GM13977 (cell line): Measurements from ENCODE around the gene CFAP58.

ENCODE experiments used
- DNase-seq: peaks from one replicate; pipeline ENCODE4 v3.0.0; 2012; ENCODE audit warnings: low spot score
- CTCF ChIP-seq: IDR thresholded peaks from 2 replicates; pipeline ENCODE4 v1.5.1; 2012; ENCODE audit warnings: mild to moderate bottlenecking, control low read depth; ENCODE audit not compliant: insufficient read depth; ENCODE audit errors: extremely low read depth, missing control alignments
- in situ Hi-C: fragments of 300-500 bp; cut with MboI; formaldehyde crosslinking; loops from one replicate; pipeline ENCODE4 v1.12.0; 2022; ENCODE audit warnings: low sequenced_read_pairs, low pct_unique_long_range_greater_than_20kb, mixed read lengths, inconsistent platforms; ENCODE audit not compliant: unreplicated experiment

The CFAP58 gene

GRCh38 chr10:104317269-104317710 lies 36.3 kb upstream of the CFAP58 start:
- no peak for DNase-seq
- in situ Hi-C loops = no loop called here
- TF ChIP-seq CTCF = no peak

DNA sequence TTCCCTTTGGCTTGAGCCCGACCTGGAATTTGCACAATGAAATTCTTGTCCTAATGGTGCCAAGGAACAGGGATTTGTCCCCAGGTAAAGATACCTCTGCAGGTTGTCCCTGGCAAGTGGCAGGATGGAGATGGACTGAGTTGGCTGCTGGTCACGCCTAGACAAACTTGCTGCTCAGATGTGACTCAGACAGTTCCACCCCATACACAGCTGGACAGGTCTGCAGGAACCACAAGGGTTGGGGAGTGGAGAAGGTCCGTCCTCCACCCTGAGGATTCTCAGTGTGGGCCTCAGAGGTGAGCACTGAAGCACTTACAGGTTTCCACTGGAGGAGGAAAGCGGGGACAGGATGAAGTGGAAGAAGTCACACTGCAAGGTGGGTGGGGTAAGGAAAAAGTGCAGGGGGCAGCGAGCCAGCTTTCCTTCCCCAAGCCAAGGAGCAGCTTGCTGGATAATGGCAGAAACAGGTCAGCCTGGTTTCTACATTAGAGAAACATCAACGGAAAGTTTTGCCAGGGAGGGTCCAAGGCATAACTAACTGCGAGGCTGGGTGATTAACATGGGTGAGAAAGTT lies 35.8 kb upstream of the CFAP58 start:
- TF ChIP-seq CTCF = no peak
- in situ Hi-C loops = no loop called here
- DNase-seq = no peak

DNA sequence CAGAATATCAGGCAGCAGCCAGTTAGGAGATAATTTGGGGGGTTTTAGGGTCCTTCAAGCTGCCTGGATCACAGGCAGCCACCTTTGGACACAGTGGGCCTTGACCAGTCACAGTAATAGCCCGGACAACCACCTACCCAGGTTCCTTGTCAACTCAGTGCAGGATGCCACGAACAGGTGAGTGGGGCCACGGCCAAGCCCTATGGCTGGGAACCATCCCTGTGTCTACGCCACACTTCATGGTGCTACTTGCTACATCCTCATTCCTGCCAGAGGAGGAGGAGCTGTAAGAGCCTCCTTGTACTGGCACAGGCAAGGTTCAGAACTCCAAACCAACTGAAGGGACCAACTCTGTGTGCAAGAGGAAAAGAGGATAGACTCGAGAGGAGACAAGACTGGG lies 35.3 kb upstream of the CFAP58 start:
- no peak for TF ChIP-seq CTCF
- in situ Hi-C loops = no loop called here
- DNase-seq = no peak

- no peak for DNase-seq
- TF ChIP-seq CTCF = no peak
These were observed 34.6 kb upstream of the CFAP58 start for GRCh38 chr10:104318810-104319741.

DNA sequence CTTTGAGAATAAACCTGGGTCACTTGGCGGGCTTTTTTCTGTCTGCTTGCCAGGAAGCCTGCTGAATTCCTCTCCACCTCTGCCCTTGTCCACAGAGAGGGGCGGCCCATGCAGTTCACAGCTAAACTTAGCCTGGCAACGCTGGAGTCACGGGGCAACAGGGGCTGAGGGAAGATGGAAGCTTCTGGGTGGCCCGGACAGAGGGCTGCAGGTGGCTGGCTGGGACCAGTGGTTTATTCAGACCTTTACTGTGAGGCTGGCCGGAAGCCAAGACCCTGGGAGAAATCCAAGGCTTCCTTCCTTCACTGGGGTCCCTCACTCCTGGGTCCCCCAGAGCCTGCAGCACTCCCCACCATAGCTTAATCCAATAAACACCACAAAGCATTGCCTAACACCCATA lies 32.4 kb upstream of the CFAP58 start:
- TF ChIP-seq CTCF = no peak
- in situ Hi-C loops = no loop called here
- DNase-seq = no peak

More at GRCh38 chr10:104318810-104319741, 34.6 kb upstream of the CFAP58 start:
- in situ Hi-C loops = no loop called here

DNA sequence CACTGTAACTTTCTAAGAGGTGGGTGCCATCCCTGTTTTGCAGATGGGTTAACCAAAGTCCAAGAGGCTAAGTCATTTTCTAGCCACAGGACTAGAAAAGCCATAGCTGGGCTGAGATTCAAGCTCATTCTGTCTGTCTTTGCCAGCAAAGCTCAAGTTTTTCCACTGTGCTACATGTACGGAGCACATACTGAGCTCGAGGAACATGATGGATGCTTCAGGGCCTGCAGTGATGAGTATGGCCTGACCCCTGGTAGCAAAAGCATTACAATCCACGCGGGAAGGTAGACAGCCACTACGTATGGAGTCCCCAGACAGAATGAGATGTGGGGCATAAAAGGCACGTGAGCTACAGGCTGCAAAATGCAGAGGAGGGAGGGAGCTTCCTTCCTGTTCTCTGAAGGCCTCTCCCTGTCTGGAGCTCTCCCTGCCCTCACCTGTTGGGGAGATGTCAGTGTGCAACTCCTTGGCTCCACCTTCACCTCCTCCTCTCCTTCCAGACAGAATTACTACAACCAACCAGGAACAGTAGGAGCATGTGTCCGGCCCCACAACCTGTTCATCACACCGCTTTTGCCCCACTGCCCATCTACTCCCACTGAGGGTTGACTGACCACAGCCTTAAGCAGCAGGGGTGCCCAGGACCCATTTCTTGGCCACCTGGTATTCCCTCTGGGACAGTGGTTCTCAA lies 31.8 kb upstream of the CFAP58 start:
- in situ Hi-C loops = no loop called here

More for the DNA sequence above, 31.8 kb upstream of the CFAP58 start:
- no peak for DNase-seq
- TF ChIP-seq CTCF = no peak
